Measurements from ENCODE around the gene GNB5.

The GNB5 gene

DNA sequence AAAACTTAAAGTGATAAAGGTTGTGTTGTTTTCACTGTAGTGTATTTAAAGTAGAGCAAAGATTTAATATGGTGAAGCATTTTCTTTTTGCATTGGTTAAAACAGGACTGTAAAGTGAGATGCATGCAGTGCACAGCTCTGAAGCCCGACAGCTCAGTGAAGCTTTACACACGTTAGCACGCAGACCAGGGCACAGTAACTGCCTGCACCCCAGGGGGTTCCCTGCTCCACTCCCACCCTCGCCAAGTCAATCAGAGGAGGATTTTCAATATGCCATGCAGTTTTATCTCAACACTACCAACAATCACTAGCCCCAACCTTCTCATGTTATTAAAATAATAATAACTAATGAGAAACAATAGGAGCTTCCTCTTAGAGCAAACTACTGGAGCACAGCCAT, 50.5 kb downstream of the GNB5 start:
- DNase-seq (ENCODE audit: low read depth) = no peak

DNA sequence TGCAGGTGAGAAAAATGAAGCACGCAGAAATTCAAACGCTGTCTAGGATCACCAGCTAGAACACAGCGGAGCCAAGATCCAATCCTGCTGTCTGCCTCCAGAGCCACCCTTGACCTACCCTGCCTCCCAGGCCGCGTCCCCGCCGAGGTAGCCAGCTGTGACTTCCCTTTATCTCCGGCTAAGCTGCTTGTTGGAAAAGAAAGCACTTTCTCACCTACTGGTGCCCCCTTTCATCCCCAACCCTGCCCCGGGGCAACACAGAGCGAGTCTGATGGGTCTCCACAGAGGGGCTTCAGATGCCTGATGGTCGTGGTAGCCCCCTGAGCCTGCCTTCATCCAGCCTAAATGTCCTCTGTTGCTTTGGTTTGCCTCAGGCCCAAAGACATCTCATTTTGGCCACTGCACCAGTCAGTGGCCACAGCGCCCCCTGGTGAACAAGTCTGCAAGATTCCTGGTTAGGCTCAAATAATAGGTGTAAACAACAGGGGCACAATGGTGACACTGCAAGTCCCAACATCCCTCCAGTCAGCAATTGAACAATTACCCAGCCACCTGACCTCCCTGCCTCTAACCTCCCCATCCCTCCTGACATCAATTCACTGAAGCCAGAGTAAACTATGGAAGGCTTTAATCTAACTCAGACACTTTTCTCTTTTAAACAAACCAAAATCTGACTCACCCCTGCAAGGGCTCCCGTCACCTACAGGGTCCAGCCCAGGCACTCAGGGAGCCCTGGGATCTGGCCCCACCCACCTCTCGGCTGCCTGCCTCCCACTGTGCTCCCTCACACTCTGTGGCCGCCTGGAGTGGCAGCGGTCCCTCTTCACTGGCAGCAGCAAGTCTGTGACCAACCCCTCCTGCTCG, 51.4 kb downstream of the GNB5 start:
- DNase-seq (ENCODE audit: low read depth) = peak; percentile 47

DNA sequence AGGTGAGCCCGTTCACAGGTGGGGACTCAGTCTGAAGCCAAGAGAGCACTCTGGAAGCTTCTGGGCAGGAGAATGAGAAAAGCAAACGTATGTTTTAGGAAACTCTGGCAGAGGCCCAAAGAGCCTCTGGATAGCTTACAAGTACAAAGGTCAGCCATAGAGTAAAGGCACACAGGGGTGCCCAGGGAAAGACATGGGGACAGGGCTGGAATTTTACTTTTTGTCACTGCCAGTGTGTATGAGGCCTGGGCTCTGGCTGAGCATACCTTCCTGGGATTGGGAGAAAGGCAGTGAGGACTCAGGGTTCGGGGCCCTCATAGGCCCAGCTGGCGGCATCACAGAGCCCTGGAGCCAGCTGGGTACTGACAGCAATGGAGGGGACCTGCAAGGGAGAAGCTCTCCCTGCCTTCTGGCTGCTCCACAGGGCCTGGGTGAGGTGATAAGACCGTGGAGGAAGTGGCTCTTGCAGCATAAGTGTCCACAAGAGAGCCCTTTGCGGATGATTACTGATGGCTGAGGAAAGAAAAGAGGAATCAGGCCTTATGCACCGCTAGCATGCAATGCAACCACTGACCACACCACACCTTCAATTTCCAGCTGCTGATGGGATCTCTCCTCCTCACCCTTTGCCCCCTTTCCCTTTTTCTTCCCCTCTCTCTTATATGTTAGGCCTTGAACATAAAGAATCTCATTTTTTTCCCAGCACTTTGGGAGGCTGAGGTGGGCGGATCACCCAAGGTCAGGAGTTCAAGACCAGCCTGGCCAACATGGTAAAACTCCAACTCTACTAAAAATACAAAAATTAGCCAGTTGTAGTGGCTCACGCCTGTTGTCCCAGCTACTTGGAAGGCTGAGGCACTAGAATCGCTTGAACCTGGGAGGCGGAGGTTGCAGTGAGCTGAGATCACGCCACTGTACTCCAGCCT, 53.5 kb downstream of the GNB5 start:
- no peak for DNase-seq (ENCODE audit: low read depth)

DNA sequence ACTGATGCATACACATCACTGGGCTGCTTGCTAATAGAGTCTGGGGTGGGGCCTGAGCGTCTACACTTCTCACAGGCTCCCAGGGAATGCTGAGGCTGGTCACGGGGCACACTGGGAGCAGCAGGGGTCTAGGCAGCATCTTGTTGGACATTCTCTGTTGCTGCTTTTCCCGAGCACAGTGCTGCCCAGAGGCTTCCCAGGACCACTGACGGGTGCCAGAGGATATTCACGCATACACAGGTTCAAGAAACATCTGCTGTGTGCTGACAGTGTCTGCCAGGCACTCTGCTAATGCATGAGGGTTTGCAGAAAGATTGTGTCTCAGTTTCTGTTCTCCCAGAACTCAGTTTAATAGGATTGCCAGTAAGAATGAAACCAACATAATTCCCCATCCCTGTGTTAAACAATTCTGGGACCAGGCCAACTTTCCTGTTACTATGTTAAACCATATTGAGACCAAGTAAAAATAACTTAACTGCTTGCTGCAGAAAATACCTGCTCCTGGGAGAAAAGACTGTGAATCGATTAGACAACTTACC, 54.7 kb downstream of the GNB5 start:
- DNase-seq (ENCODE audit: low read depth) = no peak

DNA sequence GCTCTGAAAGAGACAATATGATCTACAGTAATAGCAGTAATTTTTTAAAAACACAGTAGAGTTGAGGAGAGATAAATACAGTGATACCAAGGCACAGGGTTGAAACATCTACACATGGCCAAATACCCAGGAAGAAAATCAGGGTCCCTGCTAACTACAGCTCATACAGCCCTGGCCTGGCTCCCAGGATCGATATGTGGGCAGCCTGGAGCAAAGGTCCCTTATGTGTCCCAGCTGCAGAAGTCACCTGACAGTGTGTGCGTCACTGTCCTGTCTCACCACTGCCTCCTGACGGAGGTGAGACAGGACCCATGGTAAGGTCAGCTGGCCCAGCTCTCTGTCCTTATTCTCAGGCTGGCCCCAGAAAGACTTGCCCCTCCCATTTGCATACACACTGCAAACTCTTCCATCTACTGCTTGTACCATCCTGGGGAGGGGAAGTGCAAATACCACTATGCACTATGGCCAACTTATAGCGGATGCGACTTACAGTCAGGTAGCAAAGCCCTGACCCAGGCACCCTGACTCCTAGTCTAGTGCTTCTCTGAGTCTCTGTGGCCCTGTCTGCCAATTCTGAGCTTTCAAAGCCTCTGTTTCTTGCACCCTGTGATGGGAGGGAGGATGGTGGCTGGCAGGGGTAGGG, 56.6 kb downstream of the GNB5 start:
- no peak for DNase-seq (ENCODE audit: low read depth)

DNA sequence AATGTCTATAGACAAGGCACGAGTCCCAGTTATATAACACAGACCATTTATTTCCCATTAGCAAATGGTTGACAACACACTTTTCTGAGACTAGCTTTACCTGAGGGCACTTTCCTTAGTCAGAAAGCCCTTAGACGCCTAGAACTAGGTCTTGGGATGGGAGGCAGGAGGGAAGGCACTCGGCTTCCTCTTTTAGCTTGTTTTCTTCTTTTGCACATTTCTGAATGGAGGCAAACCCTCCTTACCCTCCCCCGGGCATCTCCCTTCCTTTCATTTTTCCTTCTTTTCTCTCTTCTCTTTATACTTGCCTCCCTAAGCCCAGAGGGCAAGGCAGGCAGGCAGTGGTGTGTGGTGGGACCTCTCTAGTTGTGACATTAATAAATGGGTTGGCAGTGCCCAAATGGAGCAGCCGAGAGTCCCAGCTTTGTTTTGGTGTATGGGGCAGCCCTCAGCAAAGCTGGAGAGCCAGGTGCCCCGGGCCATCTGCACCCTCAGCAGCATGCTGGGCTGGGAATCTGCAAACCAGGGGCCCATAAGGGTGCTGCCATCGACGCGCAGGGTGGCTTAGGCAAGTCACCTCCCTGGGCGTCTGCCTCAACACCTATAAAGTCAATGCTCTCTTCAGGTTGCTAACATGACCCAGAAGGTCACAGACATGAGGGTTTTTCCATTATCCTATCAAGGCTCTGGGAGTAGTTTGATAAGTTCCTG, 57.5 kb downstream of the GNB5 start:
- no peak for DNase-seq (ENCODE audit: low read depth)

DNA sequence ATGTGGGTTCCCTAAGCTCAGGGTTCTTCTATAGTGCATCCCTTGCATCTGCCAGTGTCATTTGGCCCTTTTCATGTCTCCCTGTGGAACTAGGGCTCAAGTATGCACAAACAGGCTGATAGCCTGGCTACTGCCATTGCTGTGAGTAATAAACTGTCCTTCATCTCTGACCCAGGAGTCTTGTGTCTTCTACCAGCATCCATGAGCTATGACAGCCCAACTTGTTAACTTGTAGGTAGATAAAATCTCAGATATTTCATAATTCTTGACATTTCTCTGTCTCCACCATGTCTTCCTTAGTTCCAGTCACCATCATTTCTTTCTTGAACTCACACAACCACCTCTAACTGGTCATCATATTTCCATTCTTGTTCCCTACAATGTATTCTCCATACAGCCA, 59.1 kb downstream of the GNB5 start:
- no peak for DNase-seq (ENCODE audit: low read depth)

DNA sequence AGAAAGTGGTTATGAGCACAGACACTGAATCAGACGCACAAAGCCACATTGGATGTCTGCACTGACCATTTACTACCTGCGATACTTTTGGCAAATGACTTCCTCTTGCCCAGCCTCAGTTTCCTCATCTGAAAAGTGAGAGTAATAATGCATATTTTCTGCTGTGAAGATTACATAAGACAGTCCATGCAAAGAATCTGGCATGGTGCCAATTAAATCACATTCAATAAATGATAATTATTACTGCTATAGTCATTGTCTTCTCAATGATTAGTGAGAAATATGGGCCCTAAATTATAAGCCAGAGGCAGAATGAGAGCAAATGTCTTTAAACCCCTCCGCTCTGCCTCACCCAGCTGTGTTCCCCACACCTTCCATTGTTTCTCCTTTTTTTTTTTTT, 62.6 kb downstream of the GNB5 start:
- DNase-seq (ENCODE audit: low read depth) = no peak

DNA sequence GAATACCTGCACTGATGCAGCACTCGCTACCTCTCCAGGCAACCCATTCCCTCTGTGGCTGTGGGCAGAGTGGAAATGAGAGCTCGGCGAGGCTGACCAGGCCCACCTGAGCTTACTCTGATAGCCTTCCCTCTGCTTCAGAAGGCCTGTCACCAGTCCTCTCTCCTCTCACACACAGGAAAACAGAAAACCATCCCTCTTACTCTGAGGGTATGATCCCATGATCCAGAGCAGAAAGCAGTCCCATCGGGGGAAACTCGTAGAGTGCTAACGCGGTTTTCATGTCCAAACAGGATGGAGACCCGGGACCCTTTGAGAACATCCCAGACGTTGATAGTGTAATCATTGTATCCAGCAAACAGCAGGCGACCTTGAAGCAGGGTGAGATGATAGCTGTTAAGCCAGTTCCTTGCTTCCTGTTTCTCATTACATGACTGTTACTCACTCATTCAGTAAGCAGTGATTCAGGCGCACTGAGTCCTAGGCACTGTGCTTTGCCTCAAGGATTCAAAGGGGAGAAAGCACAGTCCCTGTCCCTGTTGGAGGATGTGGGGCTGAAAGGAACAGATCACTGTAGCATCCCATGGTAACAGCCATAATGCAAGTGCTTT, 66.8 kb downstream of the GNB5 start:
- no peak for DNase-seq (ENCODE audit: low read depth)

DNA sequence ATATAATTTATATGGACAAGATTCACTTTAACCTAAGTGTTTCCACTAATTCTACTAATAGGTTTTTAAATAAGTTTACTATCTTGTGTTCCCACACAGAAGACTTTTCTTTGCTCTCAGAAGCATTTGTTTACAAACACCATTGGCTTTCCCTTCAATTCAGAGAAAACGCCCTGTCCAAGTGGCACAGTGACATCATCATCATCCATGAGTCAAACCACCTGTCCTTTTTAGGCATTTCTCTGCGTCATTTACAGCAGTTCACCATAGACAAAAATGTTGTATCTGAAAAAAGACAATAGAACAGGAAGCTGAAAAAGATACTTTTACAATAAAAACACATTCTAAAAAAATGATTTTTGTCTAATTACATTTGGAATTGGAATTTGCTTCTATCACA, 69.3 kb downstream of the GNB5 start:
- DNase-seq (ENCODE audit: low read depth) = no peak

DNA sequence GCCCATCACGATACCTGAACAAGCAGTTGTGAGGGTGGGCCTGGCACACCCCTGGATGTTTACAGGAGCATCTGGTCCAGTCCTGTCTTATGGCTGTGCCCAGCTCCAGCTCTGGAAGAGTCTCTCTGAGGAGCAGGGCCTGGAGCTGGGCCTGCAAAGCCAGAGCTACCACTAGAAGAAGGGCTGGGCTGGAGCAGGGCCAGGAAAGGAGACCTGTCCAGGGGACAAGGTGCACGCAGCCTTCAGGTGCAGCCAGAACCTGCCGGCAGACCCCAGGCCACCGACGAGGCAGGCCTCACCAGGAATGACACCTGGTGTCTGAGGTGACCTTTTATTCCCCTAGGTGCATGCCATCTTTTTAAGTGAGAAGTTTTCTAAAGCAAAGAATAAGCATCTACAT, 70.2 kb downstream of the GNB5 start:
- no peak for DNase-seq (ENCODE audit: low read depth)

DNA sequence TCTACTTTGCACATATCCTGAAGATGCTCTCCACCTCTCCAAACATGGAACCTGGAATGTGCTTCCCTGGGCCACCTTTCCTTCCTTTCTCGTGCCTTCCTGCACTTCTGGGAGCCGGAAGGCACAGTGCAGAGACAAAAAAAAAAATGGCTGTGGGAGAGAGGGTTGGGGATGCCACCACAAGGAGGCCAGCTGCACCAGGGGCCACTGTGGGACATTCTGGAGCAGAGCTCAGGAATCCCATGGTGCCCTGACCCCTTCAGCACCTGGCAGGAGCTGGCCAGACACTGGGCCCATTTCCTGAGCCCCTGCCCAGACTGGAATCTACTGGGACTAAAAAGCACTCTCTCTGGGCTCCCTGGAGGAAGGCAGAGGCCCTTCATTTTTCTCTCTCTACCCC, 70.7 kb downstream of the GNB5 start:
- DNase-seq (ENCODE audit: low read depth) = no peak

DNA sequence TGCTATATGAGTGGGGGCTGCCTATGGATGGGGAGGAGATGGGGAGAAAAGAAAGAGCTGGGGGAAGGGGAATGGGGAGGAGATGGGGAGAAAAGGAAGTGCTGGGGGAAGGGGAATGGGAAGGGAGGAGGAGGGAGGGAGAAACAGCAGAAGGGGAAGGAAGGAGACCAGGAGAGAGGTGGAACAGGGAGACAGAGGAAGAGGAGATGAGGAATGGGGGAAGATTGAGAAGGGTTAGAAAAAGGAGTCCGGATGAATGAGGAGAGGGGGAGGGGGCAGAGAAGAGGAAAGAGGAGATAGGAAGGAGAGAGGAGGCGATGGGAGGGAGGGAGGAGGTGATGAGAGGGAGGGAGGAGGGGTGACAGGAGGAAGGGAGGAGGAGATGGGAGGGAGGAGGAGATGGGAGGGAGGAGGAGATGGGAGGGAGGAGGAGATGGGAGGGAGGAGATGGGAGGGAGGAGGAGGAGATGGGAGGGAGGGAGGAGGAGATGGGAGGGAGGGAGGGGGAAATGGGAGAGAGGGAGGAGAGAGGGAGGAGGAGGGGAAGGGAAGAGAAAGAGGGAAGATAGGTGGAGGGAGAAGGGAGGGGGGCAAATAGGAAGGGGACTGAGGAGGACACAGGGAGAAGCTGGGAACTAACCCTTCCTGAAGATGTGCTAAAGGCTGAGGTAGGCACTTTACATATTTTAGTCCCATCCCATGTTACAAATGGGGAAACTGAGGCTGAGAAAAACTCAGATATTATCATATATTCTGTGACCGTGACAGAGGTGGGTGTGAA, 72.0 kb downstream of the GNB5 start:
- DNase-seq (ENCODE audit: low read depth) = no peak

DNA sequence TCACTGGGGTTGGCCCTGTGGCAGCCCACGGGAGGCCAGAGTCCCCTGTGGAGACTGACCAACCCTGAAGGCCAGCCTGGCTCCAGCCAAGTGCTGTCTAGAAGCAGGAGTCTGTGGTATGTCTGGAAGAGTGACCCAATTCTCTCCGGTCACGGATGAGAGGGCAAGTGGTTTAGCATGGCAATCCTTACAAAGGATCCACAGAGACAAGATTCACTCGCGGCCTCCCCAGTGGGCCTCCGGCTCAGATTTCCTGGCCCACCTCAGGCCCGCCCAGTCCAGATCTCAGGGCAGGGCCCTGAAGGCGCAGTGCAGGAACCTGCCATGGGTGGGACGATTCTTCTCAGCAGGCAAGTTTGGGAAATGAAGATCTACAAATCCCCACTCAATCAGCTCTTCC, 73.6 kb downstream of the GNB5 start:
- DNase-seq (ENCODE audit: low read depth) = no peak

DNA sequence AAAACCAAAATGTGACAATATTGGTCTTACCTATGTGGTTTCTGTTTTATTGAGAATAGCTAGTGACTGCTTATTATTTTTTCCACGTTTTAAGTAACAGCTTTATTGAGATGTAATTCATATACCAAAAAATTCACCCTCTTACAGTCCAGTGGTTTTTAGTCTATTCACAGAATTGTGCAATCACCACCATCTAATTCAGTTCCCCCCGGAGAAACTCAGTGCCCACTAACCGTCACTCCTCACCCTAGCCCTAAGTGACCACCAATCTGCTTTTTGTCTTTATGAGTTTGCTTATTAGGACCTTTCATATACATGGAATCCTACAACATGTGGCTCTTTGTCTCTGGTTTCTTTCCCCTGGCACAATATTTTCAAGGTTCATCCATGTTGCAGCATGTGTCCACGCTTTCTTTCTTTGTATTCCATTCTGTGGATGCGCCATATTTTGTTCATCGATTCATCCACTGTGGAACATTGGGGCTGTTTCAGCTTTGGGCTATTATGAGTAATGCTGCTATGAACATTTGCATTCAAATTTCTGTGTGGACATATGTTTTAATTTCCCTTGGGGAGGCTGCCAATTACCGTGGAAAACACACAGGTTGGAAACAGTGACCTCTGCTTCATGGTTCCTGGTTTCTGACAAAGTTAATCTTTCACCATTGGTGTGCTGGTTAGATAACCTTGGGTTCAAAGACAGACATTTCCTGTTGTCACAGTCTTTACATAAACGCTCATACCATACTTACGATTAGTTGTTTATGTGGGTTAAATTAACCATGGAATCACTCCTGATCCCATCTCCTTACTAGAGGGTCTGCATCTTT, 75.4 kb downstream of the GNB5 start:
- no peak for DNase-seq (ENCODE audit: low read depth)

DNA sequence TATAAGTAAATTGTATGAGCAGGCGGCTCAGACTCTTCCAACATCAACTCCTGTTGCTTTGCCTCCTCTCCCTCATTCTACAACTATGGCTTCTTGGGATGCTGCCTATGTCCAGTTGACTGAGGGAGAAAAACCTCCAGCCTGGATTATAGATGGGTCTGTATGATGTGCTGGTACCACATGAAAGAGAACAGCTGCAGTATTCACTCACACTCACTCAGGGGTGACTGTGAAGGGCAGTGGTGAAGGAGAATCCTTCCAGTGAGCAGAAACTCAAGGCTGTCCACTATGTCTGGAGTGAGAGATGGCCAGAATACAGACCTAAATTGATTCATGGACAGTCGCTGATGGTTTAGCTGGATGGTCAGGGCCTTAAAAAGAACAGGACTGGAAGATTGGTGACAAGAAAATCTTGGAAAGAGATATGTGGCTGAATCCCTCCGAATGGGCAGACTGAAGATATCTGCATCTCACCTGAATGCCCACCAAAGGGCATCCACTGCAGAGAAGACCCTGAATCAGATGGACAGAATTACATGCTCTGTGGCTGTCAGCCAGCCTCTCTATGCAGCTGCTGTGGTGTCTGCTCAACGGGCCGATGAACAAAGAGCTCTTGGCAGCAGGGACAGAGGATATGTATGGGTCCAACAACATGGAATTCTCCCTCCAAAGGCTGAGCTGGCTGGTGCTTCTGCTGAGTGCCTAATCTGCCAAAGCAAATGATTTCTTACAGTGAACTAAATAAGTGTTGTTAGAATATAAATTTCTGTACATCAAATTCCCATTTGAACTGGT, 76.7 kb downstream of the GNB5 start:
- DNase-seq (ENCODE audit: low read depth) = no peak

DNA sequence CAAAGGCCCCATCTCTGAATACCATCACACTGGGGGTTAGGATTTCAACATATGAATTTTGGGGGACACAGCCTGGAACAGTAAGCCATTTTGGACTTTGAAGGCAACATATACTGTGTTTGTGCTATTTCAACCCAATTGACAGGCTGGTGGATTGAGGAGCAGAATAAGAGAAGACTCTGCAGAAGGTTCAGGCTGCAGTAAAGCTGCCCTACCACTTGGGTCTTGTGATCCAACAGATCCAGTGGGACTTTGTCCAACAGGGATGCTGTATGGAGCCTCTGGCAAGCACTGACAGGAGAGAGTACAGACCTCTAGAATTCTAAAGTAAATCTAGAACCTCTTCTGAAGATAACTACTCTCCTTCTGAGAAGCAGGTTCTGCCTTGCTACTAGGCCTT, 77.5 kb downstream of the GNB5 start:
- no peak for DNase-seq (ENCODE audit: low read depth)

DNA sequence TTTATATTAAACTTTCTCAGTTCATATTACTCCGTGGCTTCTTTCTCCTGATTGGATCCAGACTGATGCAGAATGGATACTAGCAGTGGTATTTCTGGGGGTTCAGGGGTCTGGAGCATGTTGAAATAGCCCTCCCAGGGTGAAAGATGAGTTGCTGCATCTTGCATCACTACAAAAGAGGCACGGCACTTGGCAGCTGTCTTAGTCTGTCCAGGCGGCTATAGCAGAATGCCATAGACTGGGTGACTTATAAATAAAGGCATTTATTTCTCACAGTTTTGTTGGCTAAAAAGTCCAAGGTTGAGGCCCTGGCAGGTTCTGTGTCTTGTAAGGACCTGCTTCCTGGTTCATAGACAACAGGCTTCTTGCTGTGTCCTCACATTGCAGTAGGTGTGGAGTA, 78.0 kb downstream of the GNB5 start:
- no peak for DNase-seq (ENCODE audit: low read depth)

Measured in activated T-cell treated with anti-CD3 and anti-CD28 coated beads for 24 hours (primary cell).